Endothelial cell of umbilical vein (primary cell): Measurements from ENCODE around the gene FAM209B.

Experiments used
- CTCF ChIP-seq, 2 donors: IDR thresholded peaks; 1 replicate in 1 of 2; 2 replicates in 1 of 2; pipeline ENCODE4 v1.5.1; 2011; ENCODE audit warnings: low read length in 2 of 2, mild to moderate bottlenecking in 2 of 2, moderate library complexity in 2 of 2, control low read depth in 1 of 2, inconsistent platforms in 1 of 2, low read depth in 1 of 2; ENCODE audit not compliant: insufficient read depth in 1 of 2; ENCODE audit errors: extremely low read depth in 1 of 2
- GATA2 ChIP-seq: IDR thresholded peaks from 2 replicates; pipeline ENCODE4 v1.7.0; 2011; ENCODE audit warnings: low read depth, mild to moderate bottlenecking, moderate library complexity, mixed read lengths, low read length; ENCODE audit not compliant: insufficient read length, insufficient read depth
- JUN ChIP-seq: IDR thresholded peaks from 2 replicates; pipeline ENCODE4 v1.6.1; 2011; ENCODE audit warnings: borderline replicate concordance, low read depth; ENCODE audit not compliant: insufficient read length, insufficient read depth
- MAX ChIP-seq: IDR thresholded peaks from 2 replicates; pipeline ENCODE4 v1.6.1; 2011; ENCODE audit not compliant: insufficient read depth, insufficient read length
- MYC ChIP-seq: IDR thresholded peaks from one replicate; pipeline ENCODE4 v1.6.1; 2011; ENCODE audit warnings: mild to moderate bottlenecking, low read depth, low read length
- POLR2A ChIP-seq: IDR thresholded peaks from 2 replicates; pipeline ENCODE4 v1.6.1; 2012; ENCODE audit warnings: low read depth, mild to moderate bottlenecking, control low read depth, low read length
- POLR2AphosphoS5 ChIP-seq: IDR thresholded peaks from 2 replicates; pipeline ENCODE4 v1.6.1; 2012; ENCODE audit warnings: low read depth, mild to moderate bottlenecking, control low read depth, low read length, moderate library complexity; ENCODE audit not compliant: insufficient read depth

GRCh38 chr20:56513161-56514150 is 19.6 kb upstream of the FAM209B start:
- no peak for TF ChIP-seq CTCF (IDR thresholded peaks at IDR 0.05; ENCODE audit: extremely low read depth in 1 of 2, insufficient read depth in 1 of 2, low read depth in 1 of 2, low read length in 2 of 2)
- no peak for TF ChIP-seq POLR2AphosphoS5
- no peak for TF ChIP-seq MAX
- no peak for TF ChIP-seq JUN
- TF ChIP-seq GATA2, result no peak
- TF ChIP-seq POLR2A, result no peak
- no peak for TF ChIP-seq MYC
